Testis (tissue), 2 donors: ENCODE results near the gene NAT8L.

Experiments
- POLR2A ChIP-seq: fragments of 450-650 bp; IDR thresholded peaks from one replicate; pipeline ENCODE4 v1.6.1; 2017; ENCODE audit warnings: antibody characterized with exemption, mild to moderate bottlenecking, moderate library complexity
- TF ChIP-seq, protein P1 (sequence below), 3 experiments: fragments of 450-650 bp in 2 of 3; fragments of 200-600 bp in 1 of 3; sonication (generic) in 1 of 3; IDR thresholded peaks; one replicate each; pipeline ENCODE4 v1.5.1; 2016 to 2019; ENCODE audit warnings: antibody characterized with exemption in 3 of 3, mild to moderate bottlenecking in 2 of 3, moderate library complexity in 1 of 3

DNA sequence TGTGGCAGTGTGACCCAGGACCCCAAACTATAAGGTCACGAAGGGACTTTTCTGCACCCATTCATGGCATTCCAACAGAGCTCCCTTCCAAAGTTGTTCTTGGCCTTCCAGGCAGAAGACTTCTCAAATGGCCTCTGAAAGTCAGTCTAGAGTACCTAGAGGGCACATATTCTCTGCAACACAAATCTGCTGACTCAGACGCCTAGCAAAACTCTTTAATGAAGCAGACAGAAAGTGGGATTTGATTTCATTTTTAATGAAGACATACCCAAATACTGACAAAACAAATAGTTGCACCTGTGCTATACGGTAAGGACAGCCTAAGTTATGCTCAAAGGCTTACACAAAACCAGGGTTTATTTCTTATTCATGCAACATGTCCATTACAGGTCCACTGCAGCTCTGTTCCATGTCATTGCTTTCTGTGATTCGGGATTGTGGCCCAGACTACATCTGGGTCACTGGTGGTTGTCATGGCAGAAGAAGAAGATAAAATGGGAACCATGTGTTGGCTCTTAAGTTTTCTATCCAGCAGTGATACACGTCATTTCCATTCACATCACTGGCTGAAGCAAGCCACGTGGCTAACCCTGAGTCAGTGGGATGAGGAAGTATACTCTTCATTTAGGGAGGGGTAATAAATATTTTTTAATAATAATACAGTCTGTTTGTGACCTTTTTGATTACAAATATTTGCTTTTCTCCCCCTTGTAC, 57.7 kb downstream of the NAT8L start:
- TF ChIP-seq, protein P1, sequence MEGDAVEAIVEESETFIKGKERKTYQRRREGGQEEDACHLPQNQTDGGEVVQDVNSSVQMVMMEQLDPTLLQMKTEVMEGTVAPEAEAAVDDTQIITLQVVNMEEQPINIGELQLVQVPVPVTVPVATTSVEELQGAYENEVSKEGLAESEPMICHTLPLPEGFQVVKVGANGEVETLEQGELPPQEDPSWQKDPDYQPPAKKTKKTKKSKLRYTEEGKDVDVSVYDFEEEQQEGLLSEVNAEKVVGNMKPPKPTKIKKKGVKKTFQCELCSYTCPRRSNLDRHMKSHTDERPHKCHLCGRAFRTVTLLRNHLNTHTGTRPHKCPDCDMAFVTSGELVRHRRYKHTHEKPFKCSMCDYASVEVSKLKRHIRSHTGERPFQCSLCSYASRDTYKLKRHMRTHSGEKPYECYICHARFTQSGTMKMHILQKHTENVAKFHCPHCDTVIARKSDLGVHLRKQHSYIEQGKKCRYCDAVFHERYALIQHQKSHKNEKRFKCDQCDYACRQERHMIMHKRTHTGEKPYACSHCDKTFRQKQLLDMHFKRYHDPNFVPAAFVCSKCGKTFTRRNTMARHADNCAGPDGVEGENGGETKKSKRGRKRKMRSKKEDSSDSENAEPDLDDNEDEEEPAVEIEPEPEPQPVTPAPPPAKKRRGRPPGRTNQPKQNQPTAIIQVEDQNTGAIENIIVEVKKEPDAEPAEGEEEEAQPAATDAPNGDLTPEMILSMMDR (IDR thresholded peaks at IDR 0.05), result no peak
- no peak for TF ChIP-seq POLR2A
